ENCODE data around the gene TMEM232.

GRCh38 chr5:110377943-110378342 is 348.5 kb downstream of the TMEM232 start:
- TF ChIP-seq CTCF (IDR thresholded peaks at IDR 0.05) (no peak), POLR2A (IDR thresholded peaks at IDR 0.05) (no peak)

Measured in lower leg skin (tissue), 3 donors.